IMR-90 (cell line): ENCODE results near the gene MMP8. TPM values are rescaled to one million over a fixed set of nuclear protein-coding genes. Genes with fewer than 3 reads are reported as not detected.

ENCODE experiments used
- ATAC-seq: fragments of 200-7000 bp; cut with Tn5 transposase; 2 replicates; pipeline ENCODE4 v1.9.1; 2020; ENCODE audit warnings: low read depth, mild to moderate bottlenecking, moderate library complexity
- BruUV-seq: library from RNA; stranded (reverse); fragments of 400-500 nt; replicated peaks from 2 replicates; lab custom pipeline; 2021; lab: Mats Ljungman, UMichigan
- CTCF ChIA-PET: fragments of 300-600 bp; formaldehyde crosslinking; extraction: SDS; loops from one replicate; lab custom pipeline; 2021; ENCODE audit warnings: antibody characterized with exemption; lab: Yijun Ruan, JAX
- POLR2A ChIA-PET: fragments of 300-600 bp; sonication (Branson Sonifier 250); formaldehyde crosslinking; loops from one replicate; lab custom pipeline; 2022; ENCODE audit warnings: antibody characterized with exemption; ENCODE audit not compliant: unreplicated experiment; lab: Charles Lee
- DNase-seq: peaks from one replicate; pipeline ENCODE4 v3.0.0; 2013
- H2AFZ ChIP-seq: replicated peaks from 2 replicates; pipeline ENCODE3; 2013; ENCODE audit warnings: low read length, mild to moderate bottlenecking; ENCODE audit not compliant: poor library complexity
- H2AK5ac ChIP-seq: 2 replicates; pipeline ENCODE4 v1.6.1; 2013; ENCODE audit warnings: low read depth, low read length, inconsistent platforms
- H2AK9ac ChIP-seq: replicated peaks from 2 replicates; pipeline ENCODE3; 2013; ENCODE audit warnings: mild to moderate bottlenecking, low read depth, low read length, moderate library complexity; ENCODE audit not compliant: poor library complexity
- H2BK120ac ChIP-seq: 2 replicates; pipeline ENCODE4 v1.6.1; 2013; ENCODE audit warnings: low read depth, low read length, inconsistent platforms
- H2BK15ac ChIP-seq: 3 replicates; pipeline ENCODE4 v1.6.1; 2013; ENCODE audit warnings: low read depth, low read length, inconsistent platforms
- H2BK20ac ChIP-seq: 2 replicates; pipeline ENCODE4 v1.6.1; 2013; ENCODE audit warnings: low read depth, mild to moderate bottlenecking, inconsistent platforms, low read length, moderate library complexity
- H2BK5ac ChIP-seq: 2 replicates; pipeline ENCODE4 v1.6.1; 2013; ENCODE audit warnings: mild to moderate bottlenecking, low read depth, low read length, inconsistent platforms; ENCODE audit not compliant: poor library complexity, severe bottlenecking
- H3K14ac ChIP-seq: replicated peaks from 2 replicates; pipeline ENCODE4 v1.6.1; 2013; ENCODE audit warnings: low read depth, low read length, inconsistent platforms
- H3K18ac ChIP-seq: 2 replicates; pipeline ENCODE4 v1.6.1; 2013; ENCODE audit warnings: low read depth, low read length, control low read depth
- H3K23ac ChIP-seq: 2 replicates; pipeline ENCODE4 v1.6.1; 2013; ENCODE audit warnings: low read depth, low read length, inconsistent platforms
- H3K27ac ChIP-seq: 2 replicates; pipeline ENCODE4 v1.5.1; 2013; ENCODE audit warnings: mild to moderate bottlenecking, control low read depth, low read length; ENCODE audit not compliant: insufficient read depth
- H3K27me3 ChIP-seq: 2 replicates; pipeline ENCODE4 v1.6.1; 2013; ENCODE audit warnings: low read length; ENCODE audit not compliant: control insufficient read depth, insufficient read depth
- H3K36me3 ChIP-seq: 2 replicates; pipeline ENCODE4 v1.6.1; 2013; ENCODE audit warnings: low read length, mixed read lengths; ENCODE audit not compliant: control insufficient read depth, insufficient read depth
- H3K4ac ChIP-seq: 2 replicates; pipeline ENCODE4 v1.6.1; 2013; ENCODE audit warnings: low read depth, low read length, inconsistent platforms
- H3K4me1 ChIP-seq: 2 replicates; pipeline ENCODE4 v1.6.1; 2013; ENCODE audit warnings: low read length, mixed read lengths; ENCODE audit not compliant: control insufficient read depth, insufficient read depth
- H3K4me2 ChIP-seq: 2 replicates; pipeline ENCODE4 v1.6.1; 2013; ENCODE audit warnings: low read depth, mild to moderate bottlenecking, control low read depth, low read length, moderate library complexity
- H3K4me3 ChIP-seq: 2 replicates; pipeline ENCODE4 v1.5.1; 2013; ENCODE audit warnings: low read depth, mild to moderate bottlenecking, control low read depth, low read length, moderate library complexity; ENCODE audit not compliant: insufficient read depth
- H3K56ac ChIP-seq: 2 replicates; pipeline ENCODE4 v1.6.1; 2013; ENCODE audit warnings: low read length, inconsistent platforms; ENCODE audit not compliant: insufficient read depth; ENCODE audit errors: extremely low read depth
- H3K79me1 ChIP-seq, 2 experiments: 2 replicates each; pipeline ENCODE4 v1.6.1; 2013; ENCODE audit warnings: low read length in 2 of 2, inconsistent platforms in 1 of 2, low read depth in 1 of 2
- H3K9ac ChIP-seq: 2 replicates; pipeline ENCODE4 v1.6.1; 2013; ENCODE audit warnings: low read depth, low read length, control low read depth
- H3K9me1 ChIP-seq: 2 replicates; pipeline ENCODE4 v1.6.1; 2013; ENCODE audit warnings: low read length, inconsistent platforms; ENCODE audit not compliant: insufficient read depth
- H3K9me3 ChIP-seq: 2 replicates; pipeline ENCODE4 v1.6.1; 2013; ENCODE audit warnings: low read length; ENCODE audit not compliant: control insufficient read depth, insufficient read depth
- H4K20me1 ChIP-seq: 2 replicates; pipeline ENCODE4 v1.6.1; 2013; ENCODE audit warnings: low read length, inconsistent platforms; ENCODE audit not compliant: insufficient read depth
- H4K5ac ChIP-seq: 2 replicates; pipeline ENCODE4 v1.6.1; 2013; ENCODE audit warnings: mild to moderate bottlenecking, low read depth, low read length, control low read depth
- H4K8ac ChIP-seq, 2 experiments: 2 replicates each; pipeline ENCODE4 v1.6.1; 2013; ENCODE audit warnings: low read depth in 2 of 2, low read length in 2 of 2, control low read depth in 1 of 2, inconsistent platforms in 1 of 2
- H4K91ac ChIP-seq: 2 replicates; pipeline ENCODE4 v1.6.1; 2013; ENCODE audit warnings: low read depth, low read length, inconsistent platforms; ENCODE audit not compliant: insufficient read depth
- CEBPB ChIP-seq: IDR thresholded peaks from 2 replicates; pipeline ENCODE4 v1.6.1; 2012; ENCODE audit warnings: low read depth, low read length, improper control_type of control experiment
- CHD1 ChIP-seq: IDR thresholded peaks from 2 replicates; pipeline ENCODE4 v1.6.1; 2012; ENCODE audit warnings: low read depth, low read length, improper control_type of control experiment
- ELK1 ChIP-seq: fragments of 150-350 bp; IDR thresholded peaks from 2 replicates; pipeline ENCODE4 v1.6.1; 2016; ENCODE audit warnings: low read depth, mild to moderate bottlenecking, low read length, moderate library complexity, borderline replicate concordance
- MAFK ChIP-seq: IDR thresholded peaks from 2 replicates; pipeline ENCODE4 v1.6.1; 2012; ENCODE audit warnings: low read depth, low read length, improper control_type of control experiment
- MAZ ChIP-seq: IDR thresholded peaks from 2 replicates; pipeline ENCODE4 v1.6.1; 2012; ENCODE audit warnings: low read depth, mild to moderate bottlenecking, low read length, improper control_type of control experiment, moderate library complexity, borderline replicate concordance
- MXI1 ChIP-seq: IDR thresholded peaks from 2 replicates; pipeline ENCODE4 v1.6.1; 2012; ENCODE audit warnings: low read depth, mild to moderate bottlenecking, low read length, moderate library complexity, borderline replicate concordance
- NFE2L2 ChIP-seq: fragments of 150-350 bp; IDR thresholded peaks from 2 replicates; pipeline ENCODE4 v1.6.1; 2016; ENCODE audit warnings: low read depth, mild to moderate bottlenecking, low read length
- POLR2A ChIP-seq: IDR thresholded peaks from 2 replicates; pipeline ENCODE4 v1.6.1; 2012; ENCODE audit warnings: mild to moderate bottlenecking, low read depth, low read length
- RAD21 ChIP-seq: IDR thresholded peaks from 2 replicates; pipeline ENCODE4 v1.6.1; 2012; ENCODE audit warnings: low read length, improper control_type of control experiment
- SMC3 ChIP-seq: fragments of 150-350 bp; IDR thresholded peaks from 2 replicates; pipeline ENCODE4 v1.6.1; 2016; ENCODE audit warnings: low read depth, mild to moderate bottlenecking, antibody characterized with exemption, low read length, moderate library complexity
- dilution Hi-C: fragments of 300-500 bp; cut with HindIII; formaldehyde crosslinking; loops from one replicate; pipeline ENCODE4 v1.14.3; 2018; ENCODE audit warnings: low sequenced_read_pairs; ENCODE audit not compliant: unreplicated experiment
- in situ Hi-C: fragments of 300-500 bp; cut with MboI; formaldehyde crosslinking; loops from 3 replicates; pipeline ENCODE4 v1.14.3; 2019; ENCODE audit warnings: low sequenced_read_pairs, inconsistent platforms, mixed read lengths
- intact Hi-C: fragments of 100-400 bp; cut with micrococcal nuclease; formaldehyde crosslinking; loops from 2 replicates; pipeline ENCODE4 v1.10.0; 2022
- polyA plus RNA-seq, 3 experiments: library from polyadenylated mRNA; depleted of rRNA; stranded (reverse); fragments of >200 nt; gene quantifications; 2 replicates each; pipeline ENCODE4 v1.2.3, GENCODE V29; 2012; ENCODE audit warnings: low replicate concordance in 1 of 3
- total RNA-seq: library from RNA; depleted of rRNA; stranded (reverse); fragments of >200 nt; gene quantifications from 2 replicates; pipeline ENCODE4 v1.2.3, GENCODE V29; 2012
- TF ChIP-seq, protein P1 (sequence below): conservative IDR thresholded peaks from 2 replicates; pipeline ENCODE4 v1.5.1; 2012; ENCODE audit warnings: mild to moderate bottlenecking, low read depth, low read length, improper control_type of control experiment
- TF ChIP-seq, protein P2 (sequence below): fragments of 150-350 bp; IDR thresholded peaks from 2 replicates; pipeline ENCODE4 v1.6.1; 2017; ENCODE audit warnings: mild to moderate bottlenecking, antibody characterized with exemption, low read length, low read depth

The MMP8 gene
- total and polyA plus RNA-seq, 2 of the 4 experiments (the other 2 are of a cell fraction), result 0.05 to 0.18 TPM

DNA sequence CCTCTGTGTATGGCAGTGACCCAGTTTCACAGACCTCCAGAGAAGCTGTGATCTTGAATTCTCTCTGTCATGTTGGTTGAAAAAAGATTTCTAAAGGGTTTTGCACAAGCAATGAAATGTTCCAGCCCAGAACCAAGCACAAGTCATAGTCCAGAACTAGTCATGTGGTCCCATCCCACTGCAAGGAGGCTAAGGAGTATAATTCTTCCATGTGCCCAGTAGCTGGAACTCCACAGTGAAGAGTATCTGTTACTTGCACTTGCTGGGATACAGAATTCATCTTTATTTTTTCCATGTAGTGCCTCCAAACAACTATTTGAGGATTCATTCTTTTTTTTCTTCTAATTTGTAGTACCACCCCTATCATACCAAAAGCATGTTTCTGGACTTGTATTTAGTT lies 9.9 kb upstream of the MMP8 start:
- H3K9ac ChIP-seq, result no peak overlapping the region
- H3K23ac ChIP-seq, result no peak overlapping the region
- no peak overlapping the region for H4K8ac ChIP-seq
- no peak overlapping the region for H3K56ac ChIP-seq
- POLR2A ChIA-PET, result no interaction called here
- no peak overlapping the region for H3K14ac ChIP-seq
- no peak overlapping the region for H3K4me2 ChIP-seq
- ATAC-seq (no peak), DNase-seq (no peak)
- dilution Hi-C loops (no loop called here), in situ Hi-C loops (no loop called here), intact Hi-C loops (no loop called here)
- H2AFZ ChIP-seq, result no peak overlapping the region
- H2AK5ac ChIP-seq, result no peak overlapping the region
- TF ChIP-seq ELK1 (no peak), CEBPB (no peak), SMC3 (no peak), CHD1 (no peak), NFE2L2 (no peak), MAFK (no peak), RAD21 (no peak), MAZ (no peak), POLR2A (no peak), MXI1 (no peak)
- TF ChIP-seq, protein P1, sequence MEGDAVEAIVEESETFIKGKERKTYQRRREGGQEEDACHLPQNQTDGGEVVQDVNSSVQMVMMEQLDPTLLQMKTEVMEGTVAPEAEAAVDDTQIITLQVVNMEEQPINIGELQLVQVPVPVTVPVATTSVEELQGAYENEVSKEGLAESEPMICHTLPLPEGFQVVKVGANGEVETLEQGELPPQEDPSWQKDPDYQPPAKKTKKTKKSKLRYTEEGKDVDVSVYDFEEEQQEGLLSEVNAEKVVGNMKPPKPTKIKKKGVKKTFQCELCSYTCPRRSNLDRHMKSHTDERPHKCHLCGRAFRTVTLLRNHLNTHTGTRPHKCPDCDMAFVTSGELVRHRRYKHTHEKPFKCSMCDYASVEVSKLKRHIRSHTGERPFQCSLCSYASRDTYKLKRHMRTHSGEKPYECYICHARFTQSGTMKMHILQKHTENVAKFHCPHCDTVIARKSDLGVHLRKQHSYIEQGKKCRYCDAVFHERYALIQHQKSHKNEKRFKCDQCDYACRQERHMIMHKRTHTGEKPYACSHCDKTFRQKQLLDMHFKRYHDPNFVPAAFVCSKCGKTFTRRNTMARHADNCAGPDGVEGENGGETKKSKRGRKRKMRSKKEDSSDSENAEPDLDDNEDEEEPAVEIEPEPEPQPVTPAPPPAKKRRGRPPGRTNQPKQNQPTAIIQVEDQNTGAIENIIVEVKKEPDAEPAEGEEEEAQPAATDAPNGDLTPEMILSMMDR, result no peak
- TF ChIP-seq, protein P2, sequence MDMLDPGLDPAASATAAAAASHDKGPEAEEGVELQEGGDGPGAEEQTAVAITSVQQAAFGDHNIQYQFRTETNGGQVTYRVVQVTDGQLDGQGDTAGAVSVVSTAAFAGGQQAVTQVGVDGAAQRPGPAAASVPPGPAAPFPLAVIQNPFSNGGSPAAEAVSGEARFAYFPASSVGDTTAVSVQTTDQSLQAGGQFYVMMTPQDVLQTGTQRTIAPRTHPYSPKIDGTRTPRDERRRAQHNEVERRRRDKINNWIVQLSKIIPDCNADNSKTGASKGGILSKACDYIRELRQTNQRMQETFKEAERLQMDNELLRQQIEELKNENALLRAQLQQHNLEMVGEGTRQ, result no peak
- no peaks in the 10 kb centered on the region for H3K9me3 ChIP-seq
- no peaks in the 10 kb centered on the region for H4K20me1 ChIP-seq
- CTCF ChIA-PET, result interaction anchor here (0.6 to 1.0 kb wide), 2 partner anchors 51 to 206 kb away, joined by 3 read pairs; no protein-coding TSS in a partner anchor
- no peak overlapping the region for H2BK5ac ChIP-seq
- H4K5ac ChIP-seq, result no peak overlapping the region
- no peak overlapping the region for H4K91ac ChIP-seq
- no peak overlapping the region for H3K18ac ChIP-seq
- peaks cover 6% of the 10 kb centered on the region for H3K4me1 ChIP-seq
- H3K9me1 ChIP-seq, result peaks cover 7% of the 10 kb centered on the region
- no peak overlapping the region for H3K4ac ChIP-seq
- no peak overlapping the region for H3K4me3 ChIP-seq
- H2BK15ac ChIP-seq, result no peak overlapping the region
- BruUV-seq, result no TSS peak
- no peak overlapping the region for H2BK120ac ChIP-seq
- no peak overlapping the region for H2BK20ac ChIP-seq
- H2AK9ac ChIP-seq, result no peak overlapping the region
- H3K27ac ChIP-seq, result no peak overlapping the region
- H3K27me3 ChIP-seq, result peaks cover 16% of the 10 kb centered on the region
- no peaks in the 10 kb centered on the region for H3K36me3 ChIP-seq
- H3K79me1 ChIP-seq, result no peaks in the 10 kb centered on the region
